ENCODE results near the gene SH2B2.

- TF ChIP-seq GATA3 (IDR thresholded peaks at IDR 0.05; ENCODE audit: low read depth, low read length) (no peak), GATA2 (IDR thresholded peaks at IDR 0.05; ENCODE audit: low read depth, low read length) (no peak)
These were observed 2.4 kb downstream of the SH2B2 start for GRCh38 chr7:102289057-102289456.
